Measurements from ENCODE around the gene STK25.

- TF ChIP-seq EZH2 (IDR thresholded peaks at IDR 0.05; ENCODE audit: borderline replicate concordance, low read depth, low read length, poor library complexity, severe bottlenecking) (no peak), CTCF (conservative IDR thresholded peaks at IDR 0.05; ENCODE audit: low read depth, low read length) (no peak)
Observed at GRCh38 chr2:241554610-241555322, 46.4 kb upstream of the STK25 start.

Measured in A673 (cell line).